GM12865 (cell line): ENCODE data around the gene ELMO1.

Experiments used
- DNase-seq: peaks from one replicate; pipeline ENCODE4 v3.0.0; 2010; ENCODE audit warnings: low read depth
- H3K4me3 ChIP-seq: 2 replicates; pipeline ENCODE4 v1.5.1; 2011; ENCODE audit warnings: mild to moderate bottlenecking, low read depth, low read length, control low read depth
- TF ChIP-seq, protein P1 (sequence below): IDR thresholded peaks from 2 replicates; pipeline ENCODE4 v1.5.1; 2011; ENCODE audit warnings: low read length, control low read depth, low read depth, inconsistent platforms; ENCODE audit not compliant: insufficient read depth; ENCODE audit errors: missing control alignments

ELMO1 gene

DNA sequence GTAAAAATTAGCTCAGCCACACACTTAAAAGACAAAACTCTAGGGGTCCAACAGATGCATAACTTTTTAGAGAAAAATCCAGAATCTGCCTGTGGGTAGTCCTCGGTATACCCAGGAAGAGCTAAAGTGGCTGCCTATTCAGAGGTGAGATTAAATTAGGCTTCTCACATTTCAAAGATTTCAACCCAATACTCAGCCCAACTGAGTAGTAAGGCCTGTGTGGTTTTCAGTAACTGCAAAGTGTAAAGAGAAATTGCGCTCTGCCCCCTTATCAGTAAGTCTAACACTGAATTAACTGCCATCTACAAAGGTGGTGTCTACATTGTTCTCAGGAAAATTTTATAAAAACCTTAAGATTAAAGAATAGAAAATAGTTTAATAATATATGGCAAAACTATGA, 88.2 kb downstream of the ELMO1 start:
- no peak for DNase-seq
- TF ChIP-seq, protein P1, sequence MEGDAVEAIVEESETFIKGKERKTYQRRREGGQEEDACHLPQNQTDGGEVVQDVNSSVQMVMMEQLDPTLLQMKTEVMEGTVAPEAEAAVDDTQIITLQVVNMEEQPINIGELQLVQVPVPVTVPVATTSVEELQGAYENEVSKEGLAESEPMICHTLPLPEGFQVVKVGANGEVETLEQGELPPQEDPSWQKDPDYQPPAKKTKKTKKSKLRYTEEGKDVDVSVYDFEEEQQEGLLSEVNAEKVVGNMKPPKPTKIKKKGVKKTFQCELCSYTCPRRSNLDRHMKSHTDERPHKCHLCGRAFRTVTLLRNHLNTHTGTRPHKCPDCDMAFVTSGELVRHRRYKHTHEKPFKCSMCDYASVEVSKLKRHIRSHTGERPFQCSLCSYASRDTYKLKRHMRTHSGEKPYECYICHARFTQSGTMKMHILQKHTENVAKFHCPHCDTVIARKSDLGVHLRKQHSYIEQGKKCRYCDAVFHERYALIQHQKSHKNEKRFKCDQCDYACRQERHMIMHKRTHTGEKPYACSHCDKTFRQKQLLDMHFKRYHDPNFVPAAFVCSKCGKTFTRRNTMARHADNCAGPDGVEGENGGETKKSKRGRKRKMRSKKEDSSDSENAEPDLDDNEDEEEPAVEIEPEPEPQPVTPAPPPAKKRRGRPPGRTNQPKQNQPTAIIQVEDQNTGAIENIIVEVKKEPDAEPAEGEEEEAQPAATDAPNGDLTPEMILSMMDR, result no peak
- no peak overlapping the region for H3K4me3 ChIP-seq

DNA sequence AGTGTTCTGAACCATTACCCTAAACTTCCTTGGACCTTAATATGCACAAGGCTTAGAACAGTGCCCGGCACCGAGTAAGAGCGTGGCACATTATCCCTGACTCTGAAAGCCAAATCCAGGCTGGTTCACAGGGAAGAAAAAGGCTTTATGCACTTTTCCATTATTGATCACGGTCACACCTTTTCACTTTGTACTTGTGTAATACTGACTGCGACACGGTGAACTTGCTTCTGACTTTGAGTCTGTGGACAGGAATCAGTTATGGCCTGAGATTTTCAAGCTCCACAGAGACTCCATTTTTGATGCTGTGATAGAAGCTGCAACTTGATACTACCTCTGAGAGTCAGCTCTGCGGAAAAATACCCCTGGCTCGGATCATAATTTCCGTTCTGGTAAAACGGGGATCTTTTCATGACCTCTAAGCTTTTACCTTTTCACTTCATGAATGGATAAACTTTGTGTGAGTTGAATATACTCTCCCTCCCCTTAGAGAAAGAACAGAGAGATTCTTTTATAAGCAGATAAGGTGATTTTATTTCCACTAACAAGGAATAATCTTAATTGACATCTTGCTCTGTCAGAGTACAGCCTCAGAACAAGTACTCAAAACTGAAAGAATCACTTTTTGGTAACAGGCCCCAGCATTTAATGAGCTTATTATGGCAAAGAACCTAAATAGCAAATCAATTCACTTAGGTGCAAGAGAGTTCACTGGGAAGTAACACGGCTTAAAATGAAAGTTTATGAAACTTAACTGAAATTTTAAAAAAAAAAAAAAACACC, 88.8 kb downstream of the ELMO1 start:
- DNase-seq, result no peak
- no peak overlapping the region for H3K4me3 ChIP-seq
- TF ChIP-seq, protein P1, result no peak

DNA sequence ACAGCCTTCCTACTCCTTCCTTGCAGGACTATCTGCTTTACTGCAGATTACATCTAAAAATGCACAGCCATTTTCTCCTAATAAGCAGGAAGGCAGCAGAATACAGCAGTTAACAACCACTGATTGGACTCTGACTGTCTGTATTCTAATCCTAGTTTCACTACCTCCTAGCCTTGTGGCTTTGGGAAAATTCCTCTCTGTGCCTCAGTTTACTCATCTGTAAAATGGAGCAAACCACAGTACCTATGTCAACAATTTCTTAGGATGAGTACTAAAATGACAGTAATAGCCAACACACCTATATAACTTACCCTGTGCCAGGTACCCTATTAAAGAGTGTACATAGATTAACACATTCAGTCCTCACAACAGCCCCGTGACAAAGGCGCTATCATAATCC, 89.5 kb downstream of the ELMO1 start:
- DNase-seq, result no peak
- TF ChIP-seq, protein P1, result no peak
- H3K4me3 ChIP-seq, result no peak overlapping the region

- TF ChIP-seq, protein P1, result no peak
- DNase-seq, result no peak
- H3K4me3 ChIP-seq, result no peak overlapping the region
Observed at GRCh38 chr7:37357637-37357996, 91.0 kb downstream of the ELMO1 start.

DNA sequence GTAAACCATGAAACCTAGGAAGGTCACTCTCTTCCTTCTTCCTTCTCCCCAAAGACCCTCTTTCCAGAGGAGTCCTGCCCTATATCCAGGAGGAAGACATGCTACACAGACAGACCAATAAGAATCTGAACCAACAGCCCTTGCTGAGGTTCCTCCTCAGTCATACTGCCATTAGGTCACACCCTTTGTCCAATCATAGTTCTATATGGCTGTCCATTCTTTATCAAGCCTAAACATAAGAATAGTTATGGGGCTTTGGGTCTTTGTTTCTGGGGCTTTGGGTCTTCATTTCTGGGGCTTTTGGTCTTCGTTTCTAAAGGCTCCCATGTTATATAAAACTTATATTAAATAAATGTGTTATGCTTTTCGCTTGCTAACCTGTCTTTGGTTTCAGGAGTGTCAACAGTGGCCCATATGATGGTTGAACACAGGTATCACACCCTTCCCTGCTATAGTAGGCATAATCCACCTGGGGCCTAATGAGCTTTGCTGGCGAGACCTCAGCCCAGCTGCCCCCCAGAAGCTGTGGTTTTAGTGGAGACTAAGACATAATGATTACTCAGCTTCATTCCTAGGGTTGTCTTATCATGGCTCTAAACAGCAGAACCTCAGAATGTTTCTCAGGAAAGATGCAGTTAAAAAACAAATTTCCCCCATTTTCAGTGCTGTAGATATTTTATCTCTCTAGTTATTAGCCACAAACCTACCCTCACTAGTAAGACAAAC, 91.6 kb downstream of the ELMO1 start:
- TF ChIP-seq, protein P1, result no peak
- no peak overlapping the region for H3K4me3 ChIP-seq
- no peak for DNase-seq

DNA sequence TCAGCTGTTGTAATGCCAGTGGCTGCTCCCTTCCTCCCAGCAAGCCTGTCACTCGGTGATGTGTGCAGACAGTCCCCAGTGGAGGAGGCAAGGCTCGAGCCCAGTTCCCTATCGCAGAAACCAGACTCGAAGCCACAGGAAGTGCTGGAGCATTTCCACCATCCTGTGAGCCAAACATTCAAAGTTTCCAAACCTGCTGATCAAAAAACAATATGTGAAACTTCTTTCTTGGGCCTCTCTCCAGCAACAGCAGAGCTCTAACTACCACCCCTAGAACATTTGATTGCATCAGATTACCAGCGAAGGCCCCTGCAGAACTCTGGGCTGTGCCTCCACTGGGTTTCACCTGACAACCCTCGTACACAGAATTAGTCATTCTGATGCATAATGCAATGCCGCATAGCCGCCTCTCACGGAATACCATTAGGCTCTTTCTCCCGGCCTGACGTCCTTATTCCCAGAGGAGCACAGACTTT, 94.0 kb downstream of the ELMO1 start:
- TF ChIP-seq, protein P1, result no peak
- no peak overlapping the region for H3K4me3 ChIP-seq
- peak; percentile 72 for DNase-seq
